Gastrocnemius medialis (tissue), 4 donors: Measurements from ENCODE around the gene TGM5. TPM values are rescaled to one million over a fixed set of nuclear protein-coding genes. Genes with fewer than 3 reads are reported as not detected.

Source experiments
- ATAC-seq, 2 donors: fragments of 150-250 bp; one replicate each; pipeline ENCODE4 v1.9.1; 2016
- DNase-seq, 2 donors: peaks; one replicate each; pipeline ENCODE4 v3.0.0-alpha.2; 2019
- H3K27ac ChIP-seq, 4 donors: fragments of 200-600 bp; sonication (generic); 1 replicate in 1 of 4; 2 replicates in 3 of 4; pipeline ENCODE4 v1.5.1; 2016 to 2018; ENCODE audit warnings: mild to moderate bottlenecking in 2 of 4, moderate library complexity in 1 of 4
- H3K27me3 ChIP-seq, 3 donors: fragments of 200-600 bp; sonication (generic) in 2 of 3; 1 replicate in 1 of 3; 2 replicates in 2 of 3; pipeline versions ENCODE4 v1.5.1 to v1.6.0; 2016 to 2019; ENCODE audit warnings: mild to moderate bottlenecking in 1 of 3, moderate library complexity in 1 of 3
- H3K36me3 ChIP-seq, 2 donors: fragments of 200-600 bp; sonication (generic) in 1 of 2; one replicate each; pipeline ENCODE4 v1.5.1; 2017 to 2018
- H3K4me1 ChIP-seq, 2 donors: fragments of 200-600 bp; sonication (generic) in 1 of 2; one replicate each; pipeline ENCODE4 v1.5.1; 2016 to 2017; ENCODE audit warnings: mild to moderate bottlenecking in 2 of 2
- H3K4me3 ChIP-seq, 4 donors: fragments of 200-600 bp; sonication (generic) in 3 of 4; 1 replicate in 1 of 4; 2 replicates in 3 of 4; pipeline ENCODE4 v1.5.1; 2016 to 2019; ENCODE audit warnings: mild to moderate bottlenecking in 2 of 4
- H3K9me3 ChIP-seq, 3 donors: fragments of 200-600 bp; sonication (generic) in 2 of 3; 1 replicate in 1 of 3; 2 replicates in 2 of 3; pipeline ENCODE4 v1.5.1; 2016 to 2019
- CTCF ChIP-seq, 5 experiments: fragments of 450-650 bp in 3 of 5; fragments of 200-600 bp in 2 of 5; sonication (generic) in 2 of 5; IDR thresholded peaks in 4 of 5; conservative IDR thresholded peaks in 1 of 5; 1 replicate in 4 of 5; 2 replicates in 1 of 5; pipeline ENCODE4 v1.5.1; 2016 to 2019; ENCODE audit warnings: antibody characterized with exemption in 5 of 5, mild to moderate bottlenecking in 3 of 5, moderate library complexity in 3 of 5
- POLR2A ChIP-seq, 2 donors: fragments of 450-650 bp; IDR thresholded peaks; one replicate each; pipeline ENCODE4 v1.6.1; 2017; ENCODE audit warnings: antibody characterized with exemption in 2 of 2, mild to moderate bottlenecking in 2 of 2, moderate library complexity in 2 of 2
- in situ Hi-C, 4 donors: fragments of 200-750 bp; cut with MboI; loops; one replicate each; pipeline versions ENCODE4 v1.15.0 to v1.8.0; 2017; ENCODE audit warnings: low sequenced_read_pairs in 4 of 4
- intact Hi-C: fragments of 100-400 bp; cut with DNase I; formaldehyde crosslinking; loops from one replicate; pipeline ENCODE4 v1.15.1; 2023; ENCODE audit warnings: low total_unique reads
- total RNA-seq, 4 donors: library from RNA; depleted of rRNA; stranded (reverse); fragments of >200 nt; gene quantifications; one replicate each; pipeline versions ENCODE4 v1.1.0 to v1.2.3, GENCODE V29; 2016

TGM5 gene
- total RNA-seq, 4 donors from 2014 or later: 1.4 TPM; not detected in 3

GRCh38 chr15:43299884-43300283 lies 33.2 kb upstream of the TGM5 start:
- in situ Hi-C loops (no loop called here), intact Hi-C loops (no loop called here)
- Histone ChIP-seq H3K9me3 (no peaks in the 10 kb centered on the region), H3K36me3 (no peaks in the 10 kb centered on the region), H3K4me1 (no peaks in the 10 kb centered on the region), H3K4me3 (no peak overlapping the region), H3K27ac (no peak overlapping the region), H3K27me3 (peaks cover 0 to 7% (median 0%) of the 10 kb centered on the region in 3 donors)
- ATAC-seq (no peak), DNase-seq (no peak)
- TF ChIP-seq CTCF (IDR thresholded peaks at IDR 0.05 in 4 of 5, conservative IDR thresholded peaks at IDR 0.05 in 1 of 5) (no peak), POLR2A (IDR thresholded peaks at IDR 0.05) (no peak)

- intact Hi-C loops (no loop called here), in situ Hi-C loops (no loop called here)
- H3K27ac ChIP-seq: no peak overlapping the region
- H3K27me3 ChIP-seq: peaks cover under 1 to 8% (median 3%) of the 10 kb centered on the region in 3 donors
- H3K36me3 ChIP-seq: no peaks in the 10 kb centered on the region
- ATAC-seq: no peak
- no peaks in the 10 kb centered on the region for H3K4me1 ChIP-seq
- no peak for DNase-seq
- no peak for TF ChIP-seq CTCF (IDR thresholded peaks at IDR 0.05 in 4 of 5, conservative IDR thresholded peaks at IDR 0.05 in 1 of 5)
- TF ChIP-seq POLR2A (IDR thresholded peaks at IDR 0.05): no peak
- H3K9me3 ChIP-seq: no peaks in the 10 kb centered on the region
- no peak overlapping the region for H3K4me3 ChIP-seq
Measured at GRCh38 chr15:43299411-43299810, 32.7 kb upstream of the TGM5 start.

- peaks cover 0 to 4% of the 10 kb centered on the region in 2 donors for H3K4me1 ChIP-seq
- intact Hi-C loops (no loop called here), in situ Hi-C loops (no loop called here)
- TF ChIP-seq POLR2A (IDR thresholded peaks at IDR 0.05) (no peak), CTCF (IDR thresholded peaks at IDR 0.05 in 4 of 5, conservative IDR thresholded peaks at IDR 0.05 in 1 of 5) (no peak)
- peaks cover 5 to 11% (median 8%) of the 10 kb centered on the region in 3 donors for H3K27me3 ChIP-seq
- H3K36me3 ChIP-seq: no peaks in the 10 kb centered on the region
- no peak for DNase-seq
- no peak for ATAC-seq
- H3K4me3 ChIP-seq: no peak overlapping the region
- no peak overlapping the region for H3K27ac ChIP-seq
- no peaks in the 10 kb centered on the region for H3K9me3 ChIP-seq
Measured at GRCh38 chr15:43294091-43294706, 27.5 kb upstream of the TGM5 start.

GRCh38 chr15:43293432-43293831 lies 26.7 kb upstream of the TGM5 start:
- H3K27me3 ChIP-seq: peaks cover 5 to 11% (median 8%) of the 10 kb centered on the region in 3 donors

More at GRCh38 chr15:43293432-43293831, 26.7 kb upstream of the TGM5 start:
- DNase-seq (no peak), ATAC-seq (no peak)
- peaks cover 0 to 4% of the 10 kb centered on the region in 2 donors for H3K4me1 ChIP-seq
- no peak for TF ChIP-seq POLR2A (IDR thresholded peaks at IDR 0.05)
- no peak for TF ChIP-seq CTCF (IDR thresholded peaks at IDR 0.05 in 4 of 5, conservative IDR thresholded peaks at IDR 0.05 in 1 of 5)
- H3K36me3 ChIP-seq: no peaks in the 10 kb centered on the region
- intact Hi-C loops: no loop called here
- H3K27ac ChIP-seq: no peak overlapping the region
- H3K4me3 ChIP-seq: no peak overlapping the region
- H3K9me3 ChIP-seq: no peaks in the 10 kb centered on the region
- in situ Hi-C loops: no loop called here
